OCI-LY7 (cell line): ENCODE measurements around the gene METTL3.

Experiments
- CTCF ChIP-seq: fragments of 200-600 bp; sonication (generic); conservative IDR thresholded peaks from 2 replicates; pipeline ENCODE4 v1.5.1; 2014; ENCODE audit warnings: mild to moderate bottlenecking, antibody characterized with exemption, low read length, moderate library complexity, mixed read lengths
- EZH2phosphoT487 ChIP-seq: fragments of 200-600 bp; sonication (generic); IDR thresholded peaks from 2 replicates; pipeline ENCODE4 v1.6.1; 2018; ENCODE audit warnings: low read depth, borderline replicate concordance, mild to moderate bottlenecking, mixed run types, antibody characterized with exemption, low read length, moderate library complexity, mixed read lengths

- no peak for TF ChIP-seq CTCF
- TF ChIP-seq EZH2phosphoT487 = no peak
Observed at GRCh38 chr14:21535545-21536417, 24.6 kb upstream of the METTL3 start.
